HG03442 (cell line): ENCODE results near the gene RPS6KA4.
"Not testable (repeated sequence)": the region's sequence is repeated elsewhere in the genome, so short reads cannot be mapped to it uniquely, and the experiment has no call there.

Experiments
- ATAC-seq: cut with Tn5 transposase; IDR thresholded peaks from one replicate; pipeline ENCODE4 v1.9.1; 2021; ENCODE audit warnings: mild to moderate bottlenecking, moderate library complexity; ENCODE audit not compliant: unreplicated experiment

Gene RPS6KA4

DNA sequence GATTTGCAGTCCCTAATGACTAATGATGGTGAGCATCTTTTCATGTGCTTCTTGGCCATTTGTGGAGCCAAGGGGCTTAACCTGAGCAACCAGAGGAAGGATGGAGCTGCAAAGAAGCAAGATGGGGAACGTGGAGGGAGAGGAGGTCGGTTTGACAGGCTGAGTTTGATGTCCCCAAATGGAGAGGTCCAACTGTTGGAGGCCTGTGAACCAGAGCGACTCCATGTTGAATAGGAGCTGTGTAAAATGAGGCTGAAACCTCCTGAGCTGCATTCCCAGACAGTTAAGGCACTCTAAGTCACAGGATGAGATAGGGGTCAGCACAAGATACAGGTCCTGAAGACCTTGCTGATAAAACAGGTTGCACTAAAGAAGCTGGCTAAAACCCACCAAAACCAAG lies 54.5 kb downstream of the RPS6KA4 start:
- ATAC-seq, result no peak

DNA sequence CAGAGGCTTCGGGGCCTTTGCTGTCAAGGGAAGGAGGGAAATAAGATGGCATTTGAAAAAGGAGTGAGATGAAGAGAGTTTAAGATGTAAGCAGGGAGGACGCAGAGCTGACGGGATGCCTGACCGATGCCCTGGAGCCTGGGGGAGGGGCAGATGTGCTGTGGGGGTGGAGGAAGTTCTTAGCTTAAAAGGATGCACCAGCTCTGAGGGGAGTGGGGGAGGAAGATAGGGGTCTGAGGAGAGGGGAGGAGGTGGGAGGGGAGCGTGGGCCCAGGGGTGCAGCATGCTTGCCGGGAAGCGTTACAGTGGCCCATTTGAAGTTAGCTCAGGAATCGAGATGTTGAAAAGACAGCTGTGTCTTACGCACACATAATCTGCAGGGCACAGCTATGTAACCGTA lies 56.3 kb downstream of the RPS6KA4 start:
- ATAC-seq, result no peak

DNA sequence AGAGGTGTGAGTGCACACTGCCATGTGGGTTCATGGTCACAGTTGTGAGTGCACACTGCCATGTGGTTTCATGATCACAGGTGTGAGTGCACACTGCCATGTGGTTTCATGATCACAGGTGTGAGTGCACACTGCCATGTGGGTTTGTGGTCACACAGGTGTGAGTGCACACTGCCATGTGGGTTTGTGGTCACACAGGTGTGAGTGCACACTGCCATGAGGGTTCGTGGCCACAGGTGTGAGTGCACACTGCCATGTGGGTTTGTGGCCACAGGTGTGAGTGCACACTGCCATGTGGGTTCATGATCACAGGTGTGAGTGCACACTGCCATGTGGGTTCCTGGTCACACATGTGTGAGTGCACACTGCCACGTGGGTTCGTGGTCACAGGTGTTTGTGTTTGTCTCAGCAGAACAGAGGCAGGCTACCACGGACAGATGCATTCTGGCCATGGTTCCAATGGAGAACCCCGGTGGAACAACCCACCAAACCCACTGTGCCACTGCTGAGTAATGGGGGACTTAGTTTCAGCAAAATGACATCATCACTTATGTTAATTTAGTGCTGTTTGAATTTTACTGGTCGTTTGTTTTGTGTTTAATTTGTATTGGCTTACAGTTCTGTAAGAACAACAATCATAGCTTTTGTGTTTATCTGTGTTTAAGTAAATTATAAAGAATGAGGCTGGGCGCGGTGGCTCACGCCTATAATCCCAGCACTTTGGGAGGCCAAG lies 57.2 kb downstream of the RPS6KA4 start:
- no peak for ATAC-seq

- ATAC-seq, result not testable (repeated sequence)
These were observed 59.3 kb downstream of the RPS6KA4 start for GRCh38 chr11:64418233-64418632.

DNA sequence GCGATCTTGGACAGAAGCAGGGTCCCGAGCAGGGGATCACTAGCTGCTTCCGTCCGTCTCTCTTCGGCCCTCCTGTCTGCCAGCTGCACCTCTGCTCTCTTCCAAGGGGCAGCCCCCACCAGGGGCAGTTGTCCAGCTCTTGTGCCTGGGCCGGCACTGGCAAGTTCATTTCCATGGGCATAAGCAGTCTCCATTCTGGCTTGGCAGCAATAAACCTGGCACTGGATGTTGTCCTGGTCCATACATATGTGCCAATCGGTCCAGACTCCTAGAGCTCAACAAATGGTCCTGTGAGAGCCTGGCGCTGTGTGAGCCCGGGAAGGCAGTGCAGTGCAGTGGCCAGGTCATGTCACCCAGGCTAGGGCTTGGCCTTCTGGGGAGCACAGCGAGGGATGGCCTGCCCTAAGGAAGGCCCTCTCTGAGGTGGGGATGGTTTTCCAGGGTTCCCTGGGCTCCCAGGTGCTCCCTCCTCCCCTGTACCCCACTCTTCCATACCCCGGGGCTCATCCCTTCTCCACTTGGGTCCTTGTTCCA lies 60.4 kb downstream of the RPS6KA4 start:
- no peak for ATAC-seq

DNA sequence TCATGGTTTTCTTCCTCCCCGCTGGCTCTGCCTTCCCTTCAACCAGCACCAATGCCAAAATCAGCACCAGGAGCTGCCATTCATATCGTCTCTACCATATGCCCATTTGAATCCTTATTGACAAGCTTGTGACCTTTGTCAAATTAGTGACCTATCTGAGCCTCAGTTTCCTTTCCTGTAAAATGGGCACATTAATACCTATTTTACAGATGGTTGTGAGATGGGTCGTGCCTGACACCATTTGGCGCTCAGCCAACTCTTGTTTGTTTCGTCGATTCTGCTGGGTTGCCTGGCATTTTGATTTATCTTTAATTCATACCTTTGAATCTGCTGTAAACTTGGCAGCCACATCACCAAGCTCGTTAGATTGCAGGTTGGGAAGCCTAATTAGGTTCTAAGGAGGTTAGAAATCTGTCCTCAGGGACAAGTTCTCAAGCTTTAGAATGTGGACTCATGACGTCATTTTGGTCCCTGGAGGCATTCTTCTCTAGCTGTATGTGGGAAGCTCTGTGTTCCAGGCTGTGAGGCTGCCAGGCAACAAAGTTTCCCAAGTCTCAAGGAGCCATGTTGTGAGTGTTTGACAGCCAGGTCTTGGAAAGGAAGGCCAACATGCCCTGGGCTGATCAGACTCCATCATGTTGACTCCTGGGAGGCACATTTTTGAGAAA lies 61.0 kb downstream of the RPS6KA4 start:
- ATAC-seq, result no peak
